ENCODE results near the gene CIAO2B.

The CIAO2B gene

GRCh38 chr16:66949472-66949871 is 15.3 kb upstream of the CIAO2B start:
- POLR2A ChIA-PET (ENCODE audit: low non-redundant PET): no interaction called here
- TF ChIP-seq, protein P1, sequence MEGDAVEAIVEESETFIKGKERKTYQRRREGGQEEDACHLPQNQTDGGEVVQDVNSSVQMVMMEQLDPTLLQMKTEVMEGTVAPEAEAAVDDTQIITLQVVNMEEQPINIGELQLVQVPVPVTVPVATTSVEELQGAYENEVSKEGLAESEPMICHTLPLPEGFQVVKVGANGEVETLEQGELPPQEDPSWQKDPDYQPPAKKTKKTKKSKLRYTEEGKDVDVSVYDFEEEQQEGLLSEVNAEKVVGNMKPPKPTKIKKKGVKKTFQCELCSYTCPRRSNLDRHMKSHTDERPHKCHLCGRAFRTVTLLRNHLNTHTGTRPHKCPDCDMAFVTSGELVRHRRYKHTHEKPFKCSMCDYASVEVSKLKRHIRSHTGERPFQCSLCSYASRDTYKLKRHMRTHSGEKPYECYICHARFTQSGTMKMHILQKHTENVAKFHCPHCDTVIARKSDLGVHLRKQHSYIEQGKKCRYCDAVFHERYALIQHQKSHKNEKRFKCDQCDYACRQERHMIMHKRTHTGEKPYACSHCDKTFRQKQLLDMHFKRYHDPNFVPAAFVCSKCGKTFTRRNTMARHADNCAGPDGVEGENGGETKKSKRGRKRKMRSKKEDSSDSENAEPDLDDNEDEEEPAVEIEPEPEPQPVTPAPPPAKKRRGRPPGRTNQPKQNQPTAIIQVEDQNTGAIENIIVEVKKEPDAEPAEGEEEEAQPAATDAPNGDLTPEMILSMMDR (conservative IDR thresholded peaks at IDR 0.05; ENCODE audit: low read depth): no peak
- no peak for DNase-seq (ENCODE audit: low spot score)
- no peak overlapping the region for H3K27ac ChIP-seq
- CTCF ChIA-PET: interaction anchor here (0.7 to 0.8 kb wide), 2 partner anchors 206 to 418 kb away, joined by 4 to 8 read pairs; no protein-coding TSS in a partner anchor

GRCh38 chr16:66948837-66949225 is 14.6 kb upstream of the CIAO2B start:
- TF ChIP-seq, protein P1 (conservative IDR thresholded peaks at IDR 0.05; ENCODE audit: low read depth): no peak
- H3K27ac ChIP-seq: peak overlapping the region; percentile 82
- DNase-seq (ENCODE audit: low spot score): no peak
- POLR2A ChIA-PET (ENCODE audit: low non-redundant PET): interaction anchor here (0.7 kb wide), 1 partner anchor 188 kb away, joined by 4 read pairs; no protein-coding TSS in a partner anchor
- CTCF ChIA-PET: interaction anchor here (0.7 kb wide), 1 partner anchor 206 kb away, joined by 8 read pairs; no protein-coding TSS in a partner anchor

DNA sequence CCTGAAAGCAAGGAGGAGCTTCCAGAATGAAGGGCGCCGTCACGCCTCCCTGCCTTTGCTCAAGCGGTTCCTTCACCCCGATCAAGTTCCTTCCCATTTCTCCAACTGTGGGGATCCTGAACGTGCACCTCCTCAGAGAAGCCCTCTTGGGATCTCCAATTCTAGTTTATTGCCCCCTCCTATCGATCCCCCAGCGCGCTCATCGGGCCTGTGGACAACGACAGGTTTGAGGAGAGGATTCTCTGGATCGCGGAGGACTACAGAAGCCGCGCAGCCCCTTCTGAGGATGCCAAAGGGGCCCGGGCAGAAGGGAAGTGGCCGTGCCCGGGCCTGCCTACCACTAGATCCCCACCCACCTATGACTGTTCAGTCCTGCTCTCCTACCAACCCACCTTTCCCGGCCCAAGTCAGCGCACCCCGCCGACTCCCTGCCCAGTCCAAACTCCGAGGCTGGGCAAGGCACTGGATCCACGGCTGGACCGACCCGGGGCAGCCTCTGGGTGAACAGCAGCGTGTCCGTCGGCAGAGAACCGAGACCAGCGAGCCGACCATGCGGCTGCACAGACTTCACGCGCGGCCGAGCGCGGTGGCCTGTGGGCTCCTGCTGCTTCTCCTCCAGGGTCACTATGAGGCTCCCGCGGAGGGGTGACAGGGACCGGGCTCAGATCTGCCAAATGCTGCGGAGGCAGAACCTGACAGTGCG is 14.1 kb upstream of the CIAO2B start:
- CTCF ChIA-PET: no interaction called here

DNA sequence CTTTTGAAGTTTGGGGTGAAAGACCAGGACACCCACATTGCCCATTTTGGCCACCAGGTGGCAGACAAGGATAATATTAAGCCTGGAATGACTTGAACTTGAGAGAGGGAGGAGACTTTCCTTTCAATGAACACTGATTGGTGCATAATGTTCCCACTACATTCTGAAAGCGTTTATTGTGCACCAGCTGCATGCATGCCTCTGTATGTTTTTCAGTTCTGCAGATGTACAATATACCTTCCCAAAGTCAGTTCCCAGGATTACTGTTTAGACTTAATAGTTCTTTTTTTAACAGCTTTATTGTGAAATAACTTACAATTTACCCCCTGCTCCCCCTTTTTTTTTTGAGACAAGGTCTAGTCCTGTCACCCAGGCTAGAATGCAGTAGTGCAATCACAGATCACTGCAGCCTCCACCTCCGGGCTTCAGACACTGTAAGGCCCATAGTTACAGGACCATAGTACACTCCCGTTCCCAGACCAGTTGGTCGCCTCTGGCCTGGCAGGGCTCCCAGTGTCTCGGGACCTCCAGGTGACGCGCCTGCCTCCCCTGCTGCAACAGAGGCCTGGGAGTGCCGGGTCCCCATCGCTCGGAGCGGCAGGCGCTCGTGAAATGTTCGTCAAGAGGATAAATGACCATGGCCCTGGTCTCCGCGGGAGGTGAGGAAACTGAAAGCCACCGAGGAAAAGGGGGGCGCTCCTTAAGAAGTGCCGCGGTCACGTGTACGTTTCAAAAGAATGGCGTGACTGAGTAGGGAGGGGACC is 13.3 kb upstream of the CIAO2B start:
- ChIA-PET CTCF (interaction anchor here (0.6 to 1.5 kb wide), 5 partner anchors 67 to 405 kb away, joined by 3 to 6 read pairs (median 3); no protein-coding TSS in a partner anchor), POLR2A (ENCODE audit: low non-redundant PET) (no interaction called here)
- peak overlapping the region; percentile 82 for H3K27ac ChIP-seq
- peak; percentile 90 for DNase-seq (ENCODE audit: low spot score)
- TF ChIP-seq, protein P1 (conservative IDR thresholded peaks at IDR 0.05; ENCODE audit: low read depth): peak; percentile 89

More for the DNA sequence above, 14.1 kb upstream of the CIAO2B start:
- POLR2A ChIA-PET (ENCODE audit: low non-redundant PET): interaction anchor here (0.7 kb wide), 1 partner anchor 188 kb away, joined by 4 read pairs; no protein-coding TSS in a partner anchor
- peak; percentile 62 for DNase-seq (ENCODE audit: low spot score)
- TF ChIP-seq, protein P1 (conservative IDR thresholded peaks at IDR 0.05; ENCODE audit: low read depth): no peak
- H3K27ac ChIP-seq: peak overlapping the region; percentile 82

GRCh38 chr16:66946974-66947301 is 12.7 kb upstream of the CIAO2B start:
- POLR2A ChIA-PET (ENCODE audit: low non-redundant PET): no interaction called here

GRCh38 chr16:66946541-66946940 is 12.3 kb upstream of the CIAO2B start:
- TF ChIP-seq, protein P1 (conservative IDR thresholded peaks at IDR 0.05; ENCODE audit: low read depth): no peak
- no peak for DNase-seq (ENCODE audit: low spot score)
- ChIA-PET CTCF (interaction anchor here (0.6 to 1.5 kb wide), 4 partner anchors 68 to 239 kb away, joined by 3 to 7 read pairs (median 4); no protein-coding TSS in a partner anchor), POLR2A (ENCODE audit: low non-redundant PET) (no interaction called here)
- H3K27ac ChIP-seq: 0 out of 2 replicates have a peak overlapping the region, but pooled peaks have one; percentile 4

More at GRCh38 chr16:66946974-66947301, 12.7 kb upstream of the CIAO2B start:
- H3K27ac ChIP-seq: no peak overlapping the region
- TF ChIP-seq, protein P1 (conservative IDR thresholded peaks at IDR 0.05; ENCODE audit: low read depth): no peak
- CTCF ChIA-PET: interaction anchor here (0.6 to 1.5 kb wide), 4 partner anchors 68 to 406 kb away, joined by 3 to 6 read pairs (median 3); no protein-coding TSS in a partner anchor
- DNase-seq (ENCODE audit: low spot score): no peak

All from RWPE1 (cell line).